NCI-H128 (cell line): Measurements from ENCODE around the gene SP3.
"Not testable (repeated sequence)": the region's sequence is repeated elsewhere in the genome, so short reads cannot be mapped to it uniquely, and the experiment has no call there.

Experiments used
- DNase-seq: peaks from one replicate; lab custom pipeline; 2025; ENCODE audit not compliant: unreplicated experiment; lab: John Stamatoyannopoulos, UW

SP3 gene

DNA sequence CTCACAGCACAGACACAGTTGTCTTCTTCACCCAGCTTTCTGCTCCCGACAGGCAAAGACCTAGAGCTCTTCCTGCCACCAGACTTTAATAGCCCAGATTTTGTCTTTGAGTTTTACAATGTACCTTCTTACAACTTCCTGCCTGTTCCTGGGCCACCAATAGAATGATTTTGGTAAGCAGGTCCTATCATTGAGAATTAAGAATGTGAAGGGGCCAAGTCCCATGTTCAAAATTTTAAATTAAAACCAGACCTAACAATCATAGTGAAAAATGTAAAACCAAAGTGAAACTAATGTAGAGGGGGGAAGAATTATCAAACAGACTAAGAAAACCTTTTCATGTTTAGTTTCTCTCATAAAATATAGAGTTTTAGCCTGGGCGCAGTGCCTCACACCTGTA lies 72.8 kb downstream of the SP3 start:
- no peak for DNase-seq

DNA sequence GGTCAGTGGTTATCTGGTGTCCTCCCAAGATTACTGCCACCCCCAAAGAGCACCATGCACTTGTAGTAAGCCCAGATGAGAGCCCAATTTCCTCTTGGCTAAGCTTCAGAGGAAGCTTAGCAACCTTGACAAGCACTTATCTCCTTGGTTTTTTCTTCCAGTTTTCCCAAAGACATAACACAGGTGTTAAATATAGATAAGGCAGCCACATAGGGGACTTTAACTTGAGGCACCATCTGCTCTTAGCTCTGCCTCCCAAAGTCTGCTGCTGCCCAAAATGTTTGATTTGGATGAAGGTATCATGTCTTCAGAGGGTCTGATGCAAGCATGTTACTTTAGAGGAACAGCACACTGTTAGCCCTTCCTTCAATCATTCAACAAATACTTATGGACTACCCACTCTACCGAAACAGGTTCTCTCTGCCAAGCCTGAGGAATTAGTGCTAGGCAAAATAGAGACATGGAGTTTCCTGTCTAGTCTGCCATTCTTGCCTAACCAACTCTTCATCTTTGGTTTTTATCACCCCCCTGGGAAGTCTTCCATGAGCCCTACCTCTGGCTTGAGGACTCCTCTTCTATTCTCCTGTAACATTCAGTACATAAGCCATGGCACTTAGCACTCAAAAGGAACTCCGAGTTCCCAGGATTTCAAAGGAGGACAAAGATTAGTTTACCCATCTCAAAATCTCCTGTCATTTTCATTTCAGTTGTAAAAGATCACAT lies 73.7 kb downstream of the SP3 start:
- DNase-seq = no peak

DNA sequence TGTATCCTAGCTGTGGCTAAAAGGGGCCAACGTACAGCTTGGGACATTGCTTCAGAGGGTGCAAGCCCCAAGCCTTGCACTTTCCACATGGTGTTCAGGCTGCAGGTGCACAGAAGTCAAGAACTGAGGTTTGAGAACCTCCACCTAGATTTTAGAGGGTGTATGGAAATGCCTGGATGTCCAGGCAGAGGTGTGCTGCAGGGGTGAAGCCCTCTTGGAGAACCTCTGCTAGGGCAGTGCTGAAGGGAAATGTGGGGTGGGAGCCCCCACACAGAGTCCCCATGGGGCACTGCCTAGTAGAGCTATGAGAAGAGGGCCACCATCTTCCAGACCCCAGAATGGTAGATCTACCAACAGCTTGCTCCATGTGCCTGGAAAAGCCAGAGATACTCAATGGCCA lies 75.7 kb downstream of the SP3 start:
- not testable (repeated sequence) for DNase-seq

DNA sequence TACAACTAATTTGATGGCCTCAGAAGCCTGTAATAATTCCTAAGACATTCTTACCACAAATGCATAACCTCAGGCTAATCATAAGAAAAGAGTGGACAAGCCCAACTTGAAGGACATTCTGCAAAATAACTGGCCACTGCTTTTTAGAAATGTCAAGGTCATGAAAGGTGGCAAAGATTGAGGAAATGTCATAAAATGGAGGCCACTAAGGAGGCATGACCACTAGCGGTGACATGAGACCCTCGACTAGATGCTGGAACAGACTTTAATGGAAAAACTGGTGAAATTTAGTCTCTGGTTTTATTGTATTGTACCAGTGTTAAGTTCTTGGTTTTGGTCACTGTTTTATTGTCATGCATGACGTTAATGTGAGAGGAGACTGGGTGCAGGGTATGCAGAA lies 78.6 kb downstream of the SP3 start:
- DNase-seq = no peak

DNA sequence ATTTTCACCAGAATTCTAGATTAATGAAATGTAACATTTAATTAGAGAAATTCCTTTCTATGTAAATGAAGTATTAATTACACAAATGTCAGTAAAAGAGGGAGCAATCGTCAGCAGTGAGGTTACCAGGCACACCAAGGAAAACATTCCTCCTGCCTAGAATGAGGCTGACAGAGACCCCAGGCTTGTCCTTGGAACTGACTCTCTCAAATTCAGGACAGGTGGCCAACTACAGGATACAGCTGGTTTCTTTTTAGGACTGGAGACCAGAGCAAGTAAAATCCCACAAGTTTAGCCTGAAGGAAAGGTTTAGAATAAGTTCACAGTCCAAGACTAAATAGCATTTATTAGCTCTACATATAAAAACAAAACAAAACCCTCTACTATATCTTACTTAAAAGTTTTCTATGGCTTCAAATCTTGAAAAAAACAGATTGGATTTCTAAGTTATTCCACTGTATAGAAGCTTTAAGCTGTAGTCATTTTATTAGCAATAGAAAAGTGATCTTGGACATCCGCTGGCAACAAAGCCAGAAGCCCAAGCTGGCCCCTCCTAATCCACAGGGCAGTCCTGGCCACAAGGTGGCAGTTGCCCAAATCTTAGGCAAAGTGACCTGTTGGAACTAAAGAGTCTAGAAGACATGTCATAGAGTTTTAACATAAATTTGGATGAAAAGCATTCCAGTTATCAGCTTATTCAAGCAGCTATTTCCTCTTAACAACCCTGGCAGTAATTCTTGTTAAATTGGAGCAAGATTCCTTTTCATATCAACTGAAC lies 81.0 kb downstream of the SP3 start:
- no peak for DNase-seq

DNA sequence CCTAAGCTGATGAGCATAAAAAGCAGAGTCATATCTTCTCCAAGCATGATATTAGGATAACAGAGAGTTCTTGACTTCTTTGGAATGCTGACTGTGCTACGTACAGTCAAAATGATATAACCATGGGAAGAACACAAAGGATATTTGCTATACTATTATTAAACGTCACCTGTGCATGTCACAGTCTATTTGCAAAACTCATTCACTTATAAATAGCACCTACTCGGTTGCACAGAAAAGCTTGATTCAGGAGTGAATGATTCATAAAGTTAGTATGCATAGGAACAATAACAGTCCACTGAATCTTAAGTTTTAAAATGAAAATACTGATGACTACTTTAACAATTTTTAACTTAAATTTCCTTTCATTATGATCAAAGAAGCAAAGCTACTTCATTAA lies 83.3 kb downstream of the SP3 start:
- no peak for DNase-seq

- no peak for DNase-seq
Observed at GRCh38 chr2:173881461-173881860, 83.7 kb downstream of the SP3 start.

DNA sequence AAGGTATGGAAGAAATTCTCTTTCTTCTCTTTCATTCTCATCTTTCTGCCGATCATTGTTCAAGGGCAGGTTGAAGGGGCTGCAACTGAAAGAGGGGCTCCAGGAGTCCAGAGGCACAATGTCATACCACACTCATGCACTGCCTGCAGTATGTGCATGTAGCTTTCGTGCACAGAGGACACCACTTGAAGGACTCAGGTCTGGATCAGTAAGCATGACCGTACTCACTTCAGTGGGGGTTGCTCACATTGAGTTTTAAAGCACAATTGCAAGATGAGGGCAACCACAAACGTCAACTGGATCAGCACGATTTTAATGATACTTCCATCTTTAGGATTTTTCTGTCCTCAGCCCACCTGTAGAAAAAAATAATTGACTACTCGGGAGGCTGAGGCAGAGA lies 84.6 kb downstream of the SP3 start:
- no peak for DNase-seq

DNA sequence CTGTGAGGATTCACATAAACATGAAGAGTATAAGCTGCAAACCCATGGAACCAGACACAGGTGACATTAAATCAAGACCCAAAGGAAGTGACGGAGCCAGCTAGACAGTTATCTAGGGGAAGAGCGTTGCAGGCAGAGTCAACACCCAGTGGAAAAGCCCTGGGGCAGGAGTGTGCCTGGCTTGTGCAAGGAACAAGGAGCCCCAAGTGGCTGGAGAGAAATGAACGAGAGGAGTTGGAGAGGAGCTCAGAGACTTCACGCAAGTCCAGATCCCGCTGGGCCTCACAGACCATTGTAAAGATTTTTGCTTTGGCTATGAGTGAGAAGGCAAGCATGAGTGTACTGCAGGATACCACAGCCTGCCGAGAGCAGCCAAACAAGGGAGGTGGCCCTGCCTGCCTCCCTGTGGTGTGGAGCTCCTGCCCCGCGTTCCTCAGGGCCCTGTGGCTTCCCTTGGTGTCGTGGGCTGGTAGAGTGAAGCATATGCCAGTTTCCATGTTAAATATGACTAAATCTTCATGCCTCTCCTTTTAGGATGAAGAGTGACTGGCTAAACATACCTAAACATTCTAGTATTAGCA lies 88.2 kb downstream of the SP3 start:
- no peak for DNase-seq

DNA sequence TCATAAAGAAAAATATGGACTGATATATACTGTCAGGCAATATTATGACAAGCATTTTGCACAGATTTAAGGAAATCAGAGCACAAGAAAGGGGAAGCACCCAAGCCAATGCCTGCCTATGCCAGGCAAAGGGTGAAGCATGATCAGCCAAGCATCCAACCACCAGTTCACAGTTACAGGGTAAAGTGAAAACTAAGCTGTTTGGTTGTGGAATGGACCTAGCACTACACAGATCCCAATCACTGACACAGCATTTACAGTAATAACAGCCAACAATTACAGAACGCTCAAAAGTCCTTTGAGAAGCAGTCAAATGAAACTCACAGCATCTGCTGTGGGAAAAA lies 90.3 kb downstream of the SP3 start:
- no peak for DNase-seq

DNA sequence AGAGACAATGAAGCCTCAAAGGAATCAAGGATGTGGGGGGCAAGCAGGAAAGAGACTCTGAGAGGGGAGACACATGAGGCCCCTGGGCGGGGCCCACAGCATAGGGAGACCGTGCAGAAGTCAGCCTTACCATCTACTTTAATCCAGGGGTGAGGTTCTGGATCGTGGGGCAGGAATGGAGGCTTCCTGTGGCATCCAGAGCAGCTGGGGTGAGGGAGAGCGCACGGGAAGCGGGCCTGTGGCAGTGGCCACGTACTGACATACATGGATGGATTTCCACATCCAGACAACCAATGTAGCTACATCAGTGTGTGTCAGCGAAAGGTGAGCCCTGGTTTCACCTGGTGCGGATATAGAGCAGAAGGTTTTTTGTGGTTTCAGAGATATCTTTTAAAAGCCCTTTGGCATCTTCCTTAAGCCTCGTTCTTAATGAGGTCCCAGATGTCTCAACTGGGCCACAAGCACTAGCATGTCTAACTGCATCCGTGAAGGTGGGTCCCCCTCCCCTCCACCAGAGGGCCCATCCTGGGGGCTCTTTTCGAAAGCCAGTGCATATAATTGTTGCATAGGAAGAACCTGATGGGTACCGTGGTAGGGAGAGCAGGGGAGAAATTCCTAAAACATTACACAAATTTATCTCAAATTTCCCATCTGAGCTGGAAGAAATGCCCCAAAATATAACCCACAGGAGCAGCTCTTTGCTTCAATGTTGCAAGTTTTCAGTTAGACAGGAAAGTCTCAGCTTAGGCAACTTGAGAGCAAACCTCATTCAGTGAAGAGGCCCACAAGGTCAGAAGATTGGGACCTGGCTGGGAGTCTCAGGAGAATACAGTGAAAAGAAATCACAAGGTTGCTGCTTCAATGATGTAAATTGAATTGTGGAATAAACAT lies 90.9 kb downstream of the SP3 start:
- DNase-seq = no peak

GRCh38 chr2:173872714-173873113 lies 92.5 kb downstream of the SP3 start:
- no peak for DNase-seq

GRCh38 chr2:173869244-173870229 lies 95.6 kb downstream of the SP3 start:
- DNase-seq = peak; percentile 15

DNA sequence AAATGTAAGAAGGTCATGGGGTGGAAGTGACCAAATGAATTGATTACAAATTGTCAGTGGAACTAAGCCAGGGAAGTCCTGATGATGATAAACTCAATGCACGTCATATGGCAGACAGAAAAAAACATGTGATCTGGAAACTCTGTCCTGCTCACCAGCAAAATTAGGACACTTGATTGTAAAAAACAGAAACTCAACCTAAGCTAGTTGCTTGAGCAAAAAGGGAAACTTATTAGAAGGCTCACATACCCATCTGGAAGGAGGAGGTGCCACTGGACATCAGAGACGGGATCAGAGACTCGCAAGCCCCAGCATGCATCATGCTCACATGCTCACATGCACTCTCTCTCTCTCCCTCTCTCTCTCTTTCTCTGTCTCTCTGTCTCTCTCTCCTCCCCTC lies 96.8 kb downstream of the SP3 start:
- no peak for DNase-seq

DNA sequence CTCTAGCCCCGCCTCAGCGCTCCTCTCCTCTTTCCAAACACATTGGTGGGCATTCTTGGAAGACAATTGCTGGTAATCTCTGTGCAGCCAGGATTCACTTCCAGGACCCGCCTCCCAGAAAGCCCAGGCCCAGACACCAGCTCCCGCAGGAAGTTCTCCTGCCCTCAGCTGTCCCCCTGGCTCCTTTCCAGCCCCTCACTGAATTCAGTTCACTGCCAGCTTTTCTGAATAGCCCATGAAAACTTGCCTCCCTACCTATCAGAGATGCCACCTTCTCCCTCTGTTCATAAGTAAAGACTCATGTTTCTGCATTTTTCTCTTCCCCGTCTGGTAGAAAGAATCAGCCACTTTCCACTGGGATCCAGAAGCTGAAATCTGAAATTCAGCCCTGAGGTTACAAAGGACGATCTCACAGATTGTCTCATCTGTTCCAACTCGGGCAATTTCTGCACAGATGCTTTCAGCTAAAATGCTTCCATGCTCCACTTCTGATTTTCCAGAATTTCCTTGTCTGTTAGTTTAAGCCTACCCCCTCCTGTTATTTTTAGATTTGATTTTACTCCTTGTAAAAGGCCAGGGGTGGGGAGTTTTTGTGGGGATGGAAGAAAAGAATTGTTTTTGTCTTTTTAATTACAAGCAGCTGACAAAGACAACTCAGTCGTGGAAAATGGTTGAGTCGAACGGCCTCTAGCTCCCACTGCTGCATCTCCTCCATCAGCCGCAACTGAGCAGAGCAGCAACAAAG lies 98.1 kb downstream of the SP3 start:
- no peak for DNase-seq

GRCh38 chr2:173865971-173866873 lies 99.0 kb downstream of the SP3 start:
- DNase-seq = no peak

GRCh38 chr2:173862612-173863217 lies 102.5 kb downstream of the SP3 start:
- no peak for DNase-seq

DNA sequence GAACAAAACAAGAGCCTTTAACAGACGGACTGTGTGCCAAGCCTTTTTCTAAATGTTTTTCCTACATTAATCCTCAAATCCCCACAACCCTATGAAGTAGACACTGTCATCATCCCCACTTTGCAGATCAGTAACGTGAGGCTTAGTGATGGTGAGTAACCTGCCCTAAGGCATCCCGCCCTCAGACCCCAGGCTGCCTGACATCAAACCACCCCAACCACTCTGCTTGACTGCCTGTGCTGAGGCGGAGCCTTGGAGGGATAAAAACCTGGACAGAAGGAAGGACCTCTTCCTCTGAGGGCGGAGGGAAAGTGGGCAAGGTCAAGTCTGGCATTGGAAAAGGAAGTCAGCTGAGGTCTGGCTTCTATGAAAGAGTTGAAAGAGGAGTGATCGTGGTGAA lies 104.6 kb downstream of the SP3 start:
- DNase-seq = no peak
